Upper lobe of right lung (tissue), 1 donor: ENCODE results near the gene RPL35A. TPM values are rescaled to one million over a fixed set of nuclear protein-coding genes. Genes with fewer than 3 reads are reported as not detected.
A peak's percentile ranks its signal among the peaks of the same experiment; 100 is the strongest.
"Not testable (repeated sequence)": the region's sequence is repeated elsewhere in the genome, so short reads cannot be mapped to it uniquely, and the experiment has no call there.

ENCODE experiments used
- ATAC-seq: fragments of 200-7000 bp; cut with Tn5 transposase; one replicate; pipeline ENCODE4 v1.9.1; 2020; ENCODE audit warnings: mild to moderate bottlenecking, moderate library complexity
- DNase-seq: peaks from one replicate; pipeline ENCODE4 v3.0.0-alpha.2; 2020
- H3K27ac ChIP-seq: fragments of 200-600 bp; one replicate; pipeline ENCODE4 v1.8.0; 2022
- H3K27me3 ChIP-seq: fragments of 200-600 bp; one replicate; pipeline ENCODE4 v1.8.0; 2022; ENCODE audit warnings: mild to moderate bottlenecking
- H3K36me3 ChIP-seq: fragments of 200-600 bp; one replicate; pipeline ENCODE4 v1.8.0; 2022
- H3K4me1 ChIP-seq: fragments of 200-600 bp; one replicate; pipeline ENCODE4 v1.8.0; 2022
- H3K4me3 ChIP-seq: fragments of 200-600 bp; one replicate; pipeline ENCODE4 v1.8.0; 2022; ENCODE audit warnings: mild to moderate bottlenecking
- H3K9me3 ChIP-seq: fragments of 200-600 bp; one replicate; pipeline ENCODE4 v1.8.0; 2022
- intact Hi-C: fragments of 100-400 bp; cut with DNase I; formaldehyde crosslinking; loops from one replicate; pipeline ENCODE4 v1.11.0; 2022
- total RNA-seq: library from RNA; stranded (reverse); fragmentation: NEBNext Ultra II Directional; extraction: Animal tissue kit (Norgen Biotek cat#: 25700); gene quantifications from one replicate; pipeline ENCODE4 v1.2.1, GENCODE V29; 2021
- TF ChIP-seq, protein P1 (sequence below): fragments of 200-600 bp; IDR thresholded peaks from one replicate; pipeline ENCODE4 v1.8.0; 2022; ENCODE audit warnings: antibody characterized with exemption
- donor health status: DM: no; HTN: yes; CAD: no; lungs with severe emphysema.

RPL35A gene
- total RNA-seq, 1 donor from 2014 or later = 723 TPM

GRCh38 chr3:197960694-197961581 lies 10.9 kb downstream of the RPL35A start:
- Histone ChIP-seq H3K27ac (peak overlapping the region; percentile 73), H3K4me1 (peaks cover 40% of the 10 kb centered on the region), H3K36me3 (peaks cover 9% of the 10 kb centered on the region), H3K9me3 (no peaks in the 10 kb centered on the region), H3K4me3 (peak overlapping the region; percentile 67), H3K27me3 (no peaks in the 10 kb centered on the region)
- TF ChIP-seq, protein P1, sequence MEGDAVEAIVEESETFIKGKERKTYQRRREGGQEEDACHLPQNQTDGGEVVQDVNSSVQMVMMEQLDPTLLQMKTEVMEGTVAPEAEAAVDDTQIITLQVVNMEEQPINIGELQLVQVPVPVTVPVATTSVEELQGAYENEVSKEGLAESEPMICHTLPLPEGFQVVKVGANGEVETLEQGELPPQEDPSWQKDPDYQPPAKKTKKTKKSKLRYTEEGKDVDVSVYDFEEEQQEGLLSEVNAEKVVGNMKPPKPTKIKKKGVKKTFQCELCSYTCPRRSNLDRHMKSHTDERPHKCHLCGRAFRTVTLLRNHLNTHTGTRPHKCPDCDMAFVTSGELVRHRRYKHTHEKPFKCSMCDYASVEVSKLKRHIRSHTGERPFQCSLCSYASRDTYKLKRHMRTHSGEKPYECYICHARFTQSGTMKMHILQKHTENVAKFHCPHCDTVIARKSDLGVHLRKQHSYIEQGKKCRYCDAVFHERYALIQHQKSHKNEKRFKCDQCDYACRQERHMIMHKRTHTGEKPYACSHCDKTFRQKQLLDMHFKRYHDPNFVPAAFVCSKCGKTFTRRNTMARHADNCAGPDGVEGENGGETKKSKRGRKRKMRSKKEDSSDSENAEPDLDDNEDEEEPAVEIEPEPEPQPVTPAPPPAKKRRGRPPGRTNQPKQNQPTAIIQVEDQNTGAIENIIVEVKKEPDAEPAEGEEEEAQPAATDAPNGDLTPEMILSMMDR = no peak
- intact Hi-C loops = no loop called here
- no peak for DNase-seq
- no peak for ATAC-seq

DNA sequence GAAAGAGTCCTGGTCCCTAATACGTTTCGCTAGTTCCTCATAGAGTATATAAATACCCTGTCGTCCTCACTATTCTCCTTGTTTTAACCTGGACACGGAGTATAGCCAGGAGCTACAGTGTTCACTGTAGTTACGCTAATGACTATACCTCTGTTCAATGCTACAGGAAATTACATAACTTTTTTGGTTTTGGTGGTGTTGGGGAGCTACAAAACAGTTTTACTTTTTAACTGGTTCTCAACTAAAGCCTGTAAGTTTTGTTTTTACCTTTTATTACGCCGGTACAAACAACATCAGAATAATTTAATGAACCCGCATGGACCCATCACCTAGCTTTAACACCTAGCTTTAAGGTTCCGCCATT lies 11.6 kb downstream of the RPL35A start:
- TF ChIP-seq, protein P1 = no peak
- Histone ChIP-seq H3K27me3 (no peaks in the 10 kb centered on the region), H3K4me3 (no peak overlapping the region), H3K36me3 (peaks cover 3% of the 10 kb centered on the region), H3K4me1 (peaks cover 38% of the 10 kb centered on the region), H3K9me3 (no peaks in the 10 kb centered on the region), H3K27ac (no peak overlapping the region)
- ATAC-seq (no peak), DNase-seq (no peak)
- intact Hi-C loops = no loop called here

GRCh38 chr3:197963019-197963637 lies 13.1 kb downstream of the RPL35A start:
- Histone ChIP-seq H3K36me3 (no peaks in the 10 kb centered on the region), H3K4me1 (peaks cover 24% of the 10 kb centered on the region), H3K27ac (no peak overlapping the region), H3K4me3 (no peak overlapping the region), H3K9me3 (no peaks in the 10 kb centered on the region), H3K27me3 (no peaks in the 10 kb centered on the region)
- no peak for DNase-seq
- TF ChIP-seq, protein P1 = no peak
- no peak for ATAC-seq
- intact Hi-C loops = no loop called here

DNA sequence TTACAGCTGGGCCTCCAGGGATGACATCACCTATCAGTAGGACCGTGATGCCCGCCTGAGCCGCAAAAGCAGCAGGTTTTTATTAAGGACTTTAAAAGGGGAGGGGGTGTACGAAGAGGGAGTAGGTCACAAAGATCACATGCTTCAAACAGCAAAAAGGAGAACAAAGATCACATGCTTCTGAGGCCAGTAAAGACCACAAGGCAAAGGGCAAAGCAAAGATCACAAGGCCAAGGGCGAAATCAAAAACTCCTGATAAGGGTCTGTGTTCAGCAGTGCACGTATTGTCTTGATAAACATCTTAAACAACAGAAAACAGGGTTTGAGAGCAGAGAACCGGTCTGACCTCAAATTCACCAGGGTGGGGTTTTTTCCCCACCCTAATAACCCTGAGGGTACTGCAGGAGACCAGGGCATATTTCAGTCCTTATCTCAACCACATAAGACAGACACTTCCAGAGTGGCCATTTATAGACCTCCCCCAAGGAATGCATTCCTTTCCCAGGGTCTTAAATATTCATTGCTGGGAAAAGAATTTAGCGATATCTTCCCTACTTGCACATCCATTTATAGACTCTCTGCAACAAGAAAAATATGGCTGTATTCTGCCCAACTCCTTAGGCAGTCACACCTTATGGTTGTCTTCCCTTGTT lies 17.5 kb downstream of the RPL35A start:
- ATAC-seq, H3K4me3 ChIP-seq, H3K36me3 ChIP-seq, H3K27ac ChIP-seq, H3K9me3 ChIP-seq, intact Hi-C loops, DNase-seq, H3K4me1 ChIP-seq, H3K27me3 ChIP-seq: not testable (repeated sequence)

GRCh38 chr3:197970588-197970987 lies 20.6 kb downstream of the RPL35A start:
- ATAC-seq (no peak), DNase-seq (no peak)
- TF ChIP-seq, protein P1 = no peak
- Histone ChIP-seq H3K9me3 (no peaks in the 10 kb centered on the region), H3K27me3 (no peaks in the 10 kb centered on the region), H3K4me3 (no peak overlapping the region), H3K36me3 (no peaks in the 10 kb centered on the region), H3K27ac (no peak overlapping the region), H3K4me1 (no peaks in the 10 kb centered on the region)
- intact Hi-C loops = no loop called here

GRCh38 chr3:197974016-197974415 lies 24.0 kb downstream of the RPL35A start:
- Histone ChIP-seq H3K9me3 (no peaks in the 10 kb centered on the region), H3K36me3 (peaks cover 8% of the 10 kb centered on the region), H3K4me1 (no peaks in the 10 kb centered on the region), H3K4me3 (no peak overlapping the region), H3K27ac (no peak overlapping the region), H3K27me3 (no peaks in the 10 kb centered on the region)
- TF ChIP-seq, protein P1 = no peak
- DNase-seq (no peak), ATAC-seq (no peak)
- intact Hi-C loops = no loop called here
